GM12865 (cell line): ENCODE measurements around the gene HRH3.

Source experiments
- DNase-seq: peaks from one replicate; pipeline ENCODE4 v3.0.0; 2010; ENCODE audit warnings: low read depth
- H3K4me3 ChIP-seq: 2 replicates; pipeline ENCODE4 v1.5.1; 2011; ENCODE audit warnings: mild to moderate bottlenecking, low read depth, low read length, control low read depth
- CTCF ChIP-seq: IDR thresholded peaks from 2 replicates; pipeline ENCODE4 v1.5.1; 2011; ENCODE audit warnings: low read length, control low read depth, low read depth, inconsistent platforms; ENCODE audit not compliant: insufficient read depth; ENCODE audit errors: missing control alignments

HRH3 gene

GRCh38 chr20:62254021-62254724 is 34.1 kb upstream of the HRH3 start:
- H3K4me3 ChIP-seq = no peak overlapping the region
- no peak for DNase-seq
- no peak for TF ChIP-seq CTCF

- no peak for DNase-seq
- TF ChIP-seq CTCF = no peak
- no peak overlapping the region for H3K4me3 ChIP-seq
Measured at GRCh38 chr20:62253398-62253797, 33.3 kb upstream of the HRH3 start.

- no peak for DNase-seq
- TF ChIP-seq CTCF = no peak
- H3K4me3 ChIP-seq = no peak overlapping the region
Measured at GRCh38 chr20:62252342-62252966, 32.4 kb upstream of the HRH3 start.

- no peak for DNase-seq
- TF ChIP-seq CTCF = no peak
- H3K4me3 ChIP-seq = no peak overlapping the region
Measured at GRCh38 chr20:62248890-62249560, 28.9 kb upstream of the HRH3 start.

- H3K4me3 ChIP-seq = no peak overlapping the region
- DNase-seq = no peak
Measured at GRCh38 chr20:62246872-62247652, 27.0 kb upstream of the HRH3 start.

More at GRCh38 chr20:62246872-62247652, 27.0 kb upstream of the HRH3 start:
- no peak for TF ChIP-seq CTCF
